Neural progenitor cell (in vitro differentiated cells): Measurements from ENCODE around the gene TPRX1.

Experiments used
- CTCF ChIP-seq: fragments of 200-600 bp; sonication (generic); IDR thresholded peaks from 2 replicates; pipeline ENCODE4 v1.5.1; 2017; ENCODE audit warnings: antibody characterized with exemption, mild to moderate bottlenecking
- EZH2 ChIP-seq: fragments of 200-600 bp; sonication (generic); IDR thresholded peaks from 2 replicates; pipeline ENCODE4 v1.6.1; 2017; ENCODE audit warnings: antibody characterized with exemption, mild to moderate bottlenecking, moderate library complexity
- EZH2phosphoT487 ChIP-seq: fragments of 200-600 bp; sonication (generic); IDR thresholded peaks from 2 replicates; pipeline ENCODE4 v1.6.1; 2017; ENCODE audit warnings: antibody characterized with exemption

- no peak for TF ChIP-seq CTCF
- TF ChIP-seq EZH2phosphoT487: no peak
- no peak for TF ChIP-seq EZH2
Measured at GRCh38 chr19:47756627-47756929, 47.8 kb downstream of the TPRX1 start.
